H1 (cell line): Measurements from ENCODE around the gene LRWD1. TPM values are rescaled to one million over a fixed set of nuclear protein-coding genes. Genes with fewer than 3 reads are reported as not detected.
A peak's percentile ranks its signal among the peaks of the same experiment; 100 is the strongest.
"Not testable (repeated sequence)": the region's sequence is repeated elsewhere in the genome, so short reads cannot be mapped to it uniquely, and the experiment has no call there.

ENCODE experiments used
- CTCF ChIA-PET: fragments of 300-600 bp; sonication (Branson Sonifier 250); formaldehyde crosslinking; loops from one replicate; lab custom pipeline; 2021; ENCODE audit not compliant: partially characterized antibody; lab: Charles Lee
- POLR2A ChIA-PET: fragments of 300-600 bp; sonication (Branson Sonifier 250); formaldehyde crosslinking; loops from one replicate; lab custom pipeline; 2021; ENCODE audit warnings: inconsistent platforms; ENCODE audit not compliant: partially characterized antibody; lab: Charles Lee
- DNase-seq, 2 experiments: peaks; one replicate each; pipeline versions ENCODE4 v3.0.0 to v3.0.0-alpha.2; 2010 to 2022; ENCODE audit warnings: low spot score in 2 of 2, low read depth in 1 of 2, mixed read lengths in 1 of 2
- FAIRE-seq: peaks from 2 replicates; lab custom pipeline; 2011; peaks lifted over from hg19 to GRCh38; lab: Jason Lieb, UNC
- H2AFZ ChIP-seq: 2 replicates; pipeline ENCODE4 v1.8.1; 2012; ENCODE audit warnings: low read length, inconsistent platforms
- H2AK5ac ChIP-seq: 2 replicates; pipeline ENCODE4 v1.6.1; 2013; ENCODE audit warnings: low read depth, low read length
- H2BK120ac ChIP-seq: replicated peaks from 2 replicates; pipeline ENCODE3; 2013; ENCODE audit warnings: low read depth, low read length, inconsistent platforms
- H2BK12ac ChIP-seq: 2 replicates; pipeline ENCODE4 v1.6.1; 2013; ENCODE audit warnings: low read depth, low read length
- H2BK15ac ChIP-seq: 2 replicates; pipeline ENCODE4 v1.6.1; 2013; ENCODE audit warnings: low read length
- H2BK20ac ChIP-seq: 2 replicates; pipeline ENCODE4 v1.6.1; 2013; ENCODE audit warnings: low read length
- H2BK5ac ChIP-seq: 2 replicates; pipeline ENCODE4 v1.6.1; 2013; ENCODE audit warnings: low read depth, low read length
- H3K14ac ChIP-seq: 2 replicates; pipeline ENCODE4 v1.6.1; 2013; ENCODE audit warnings: inconsistent platforms; ENCODE audit not compliant: insufficient read length
- H3K18ac ChIP-seq: 2 replicates; pipeline ENCODE4 v1.6.1; 2013; ENCODE audit warnings: low read length; ENCODE audit errors: extremely low read depth
- H3K23ac ChIP-seq: 2 replicates; pipeline ENCODE4 v1.6.1; 2013; ENCODE audit warnings: inconsistent platforms; ENCODE audit not compliant: insufficient read length
- H3K23me2 ChIP-seq: 2 replicates; pipeline ENCODE4 v1.6.1; 2013; ENCODE audit warnings: low read depth, low read length
- H3K27ac ChIP-seq: 2 replicates; pipeline ENCODE4 v1.6.1; 2011; ENCODE audit warnings: low read depth, low read length, inconsistent platforms
- H3K27me3 ChIP-seq, 4 experiments: replicated peaks in 1 of 4; 1 replicate in 1 of 4; 2 replicates in 3 of 4; pipeline versions ENCODE4 v1.6.1 to v1.8.1; 2011 to 2013; ENCODE audit warnings: low read length in 3 of 4, mild to moderate bottlenecking in 3 of 4, inconsistent platforms in 2 of 4, mixed read lengths in 2 of 4, moderate library complexity in 1 of 4; ENCODE audit not compliant: control insufficient read depth in 3 of 4, insufficient read depth in 3 of 4; ENCODE audit errors: extremely low read depth in 1 of 4
- H3K36me3 ChIP-seq, 4 experiments: 2 replicates each; pipeline versions ENCODE4 v1.6.1 to v1.8.1; 2011 to 2013; ENCODE audit warnings: mild to moderate bottlenecking in 4 of 4, low read length in 3 of 4, moderate library complexity in 2 of 4, control low read depth in 1 of 4, inconsistent platforms in 1 of 4; ENCODE audit not compliant: insufficient read depth in 4 of 4, control insufficient read depth in 2 of 4
- H3K4ac ChIP-seq: replicated peaks from 2 replicates; pipeline ENCODE3; 2013; ENCODE audit warnings: low read length, low read depth, mixed read lengths, inconsistent platforms; ENCODE audit not compliant: insufficient read length
- H3K4me1 ChIP-seq, 4 experiments: replicated peaks in 1 of 4; 1 replicate in 1 of 4; 2 replicates in 3 of 4; pipeline versions ENCODE4 v1.6.1 to v1.8.1; 2011 to 2013; ENCODE audit warnings: low read length in 3 of 4, inconsistent platforms in 2 of 4, mixed read lengths in 1 of 4; ENCODE audit not compliant: insufficient read depth in 4 of 4, control insufficient read depth in 3 of 4
- H3K4me2 ChIP-seq, 2 experiments: 2 replicates each; pipeline versions ENCODE4 v1.6.1 to v1.8.1; 2011 to 2013; ENCODE audit warnings: low read depth in 2 of 2, low read length in 2 of 2, control low read depth in 1 of 2, inconsistent platforms in 1 of 2, mild to moderate bottlenecking in 1 of 2; ENCODE audit not compliant: insufficient read depth in 1 of 2
- H3K4me3 ChIP-seq, 4 experiments: fragments of 200-600, 300-600 bp in 1 of 4; sonication (generic), shearing (Covaris generic), sonication (Bioruptor Twin) in 1 of 4; 2 replicates each; pipeline versions ENCODE4 v1.5.1 to v1.8.1; 2011 to 2016; ENCODE audit warnings: low read length in 4 of 4, low read depth in 3 of 4, control low read depth in 2 of 4, inconsistent platforms in 2 of 4, mild to moderate bottlenecking in 2 of 4, mixed read lengths in 1 of 4, moderate library complexity in 1 of 4; ENCODE audit not compliant: insufficient read depth in 2 of 4; ENCODE audit errors: extremely low read depth in 1 of 4
- H3K56ac ChIP-seq: replicated peaks from 2 replicates; pipeline ENCODE3; 2013; ENCODE audit warnings: low read depth, mild to moderate bottlenecking, mixed read lengths, low read length, inconsistent platforms; ENCODE audit not compliant: insufficient read length
- H3K79me1 ChIP-seq: 2 replicates; pipeline ENCODE4 v1.6.1; 2013; ENCODE audit warnings: low read depth, low read length, control low read depth
- H3K79me2 ChIP-seq, 2 experiments: 2 replicates each; pipeline versions ENCODE4 v1.6.1 to v1.8.1; 2012 to 2013; ENCODE audit warnings: low read length in 2 of 2, mild to moderate bottlenecking in 2 of 2, inconsistent platforms in 1 of 2; ENCODE audit not compliant: insufficient read depth in 2 of 2, control insufficient read depth in 1 of 2
- H3K9ac ChIP-seq, 4 experiments: replicated peaks in 1 of 4; 1 replicate in 1 of 4; 2 replicates in 3 of 4; pipeline versions ENCODE4 v1.6.1 to v1.8.1; 2011 to 2013; ENCODE audit warnings: low read depth in 3 of 4, low read length in 3 of 4, control low read depth in 2 of 4, mild to moderate bottlenecking in 2 of 4, moderate library complexity in 2 of 4, inconsistent platforms in 1 of 4; ENCODE audit errors: extremely low read depth in 1 of 4
- H3K9me3 ChIP-seq, 2 experiments: 2 replicates each; pipeline versions ENCODE4 v1.6.1 to v1.8.1; 2012 to 2013; ENCODE audit warnings: mild to moderate bottlenecking in 2 of 2, moderate library complexity in 2 of 2, control low read depth in 1 of 2, inconsistent platforms in 1 of 2, low read depth in 1 of 2, low read length in 1 of 2, mixed read lengths in 1 of 2; ENCODE audit not compliant: insufficient read depth in 2 of 2
- H4K20me1 ChIP-seq, 2 experiments: replicated peaks in 1 of 2; 2 replicates each; pipeline versions ENCODE3 to v1.8.1; 2011 to 2013; ENCODE audit warnings: inconsistent platforms in 2 of 2, low read length in 2 of 2, mild to moderate bottlenecking in 1 of 2; ENCODE audit not compliant: insufficient read depth in 2 of 2, control insufficient read depth in 1 of 2
- H4K5ac ChIP-seq: 2 replicates; pipeline ENCODE4 v1.6.1; 2013; ENCODE audit warnings: low read length, low read depth, mixed read lengths, inconsistent platforms; ENCODE audit not compliant: insufficient read length
- H4K8ac ChIP-seq: 2 replicates; pipeline ENCODE4 v1.8.0; 2013; ENCODE audit warnings: mild to moderate bottlenecking, moderate library complexity, low read length, inconsistent platforms; ENCODE audit not compliant: insufficient read depth; ENCODE audit errors: extremely low read depth
- H4K91ac ChIP-seq: replicated peaks from 2 replicates; pipeline ENCODE3; 2013; ENCODE audit warnings: low read length, mixed read lengths, inconsistent platforms; ENCODE audit not compliant: insufficient read length
- WGBS, 2 experiments: shearing (Covaris generic) in 1 of 2; methylation state at CpG; one replicate each; pipeline versions ENCODE4 v1.1.6 to v1.1.7; 2013 to 2015; ENCODE audit warnings: low lambda C conversion rate in 2 of 2, mixed read lengths in 2 of 2, inconsistent platforms in 1 of 2, low coverage in 1 of 2, missing lambda C conversion rate in 1 of 2; ENCODE audit not compliant: insufficient replicate concordance in 2 of 2, insufficient coverage in 1 of 2, insufficient read length in 1 of 2; ENCODE audit errors: extremely low coverage in 1 of 2, missing lambda C conversion rate in 1 of 2; 5-methylcytosine and 5-hydroxymethylcytosine counted together
- polyA plus RNA-seq, 7 experiments: library from polyadenylated mRNA; depleted of rRNA in 3 of 7; stranded (reverse) in 5 of 7; unstranded in 2 of 7; fragments of >200 nt in 5 of 7; fragments of 200-250 nt in 2 of 7; gene quantifications; 1 replicate in 5 of 7; 2 replicates in 1 of 7; 4 replicates in 1 of 7; pipeline versions ENCODE4 v1.2.1 to v1.2.3, GENCODE V29; 2011 to 2013; ENCODE audit warnings: missing spikeins in 2 of 7, mixed read lengths in 2 of 7
- total RNA-seq: library from RNA; stranded (reverse); fragmentation: NEBNext Ultra II Directional; extraction: Animal tissue kit (Norgen Biotek cat#: 25700); gene quantifications from 2 replicates; pipeline ENCODE4 v1.2.1, GENCODE V29; 2021

LRWD1 gene
- total and polyA plus RNA-seq, 2 of the 8 experiments (the other 6 are each of a cell fraction or from before 2014, with no cell fraction given), result 23.4 to 26.8 TPM

GRCh38 chr7:102505298-102506185 is 40.8 kb downstream of the LRWD1 start:
- H4K91ac ChIP-seq, H2AFZ ChIP-seq, H2BK120ac ChIP-seq, H3K9ac ChIP-seq, H3K18ac ChIP-seq, CTCF ChIA-PET, H3K4me3 ChIP-seq, FAIRE-seq, H3K79me2 ChIP-seq, H4K5ac ChIP-seq, H4K20me1 ChIP-seq, H3K23me2 ChIP-seq, H2BK15ac ChIP-seq, H2BK5ac ChIP-seq, H3K79me1 ChIP-seq, H2BK20ac ChIP-seq, H2BK12ac ChIP-seq, H3K56ac ChIP-seq, H3K4ac ChIP-seq, H2AK5ac ChIP-seq, H3K9me3 ChIP-seq, POLR2A ChIA-PET, H3K27me3 ChIP-seq, H3K4me1 ChIP-seq, H4K8ac ChIP-seq, H3K23ac ChIP-seq, H3K14ac ChIP-seq, H3K36me3 ChIP-seq, H3K4me2 ChIP-seq, H3K27ac ChIP-seq: not testable (repeated sequence)
- peak in 1 of 2 experiments; percentile 39 for DNase-seq
- 89% methylated on average over 5 of the region's 24 CpGs; no CpG with 5 or more reads in 1 of the 2 experiments for WGBS, 2 experiments
